K562 (cell line): ENCODE measurements around the gene TMEM132D. TPM values are rescaled to one million over a fixed set of nuclear protein-coding genes. Genes with fewer than 3 reads are reported as not detected.

Experiments used
- ATAC-seq: fragments of 200-7000 bp; cut with Tn5 transposase; 3 replicates; pipeline ENCODE4 v1.9.1; 2020; ENCODE audit warnings: moderate library complexity
- BruUV-seq: library from RNA; stranded (reverse); fragments of 400-500 nt; replicated peaks from 2 replicates; lab custom pipeline; 2021; lab: Mats Ljungman, UMichigan
- CTCF ChIA-PET: fragments of 300-600 bp; formaldehyde crosslinking; extraction: SDS; loops from one replicate; lab custom pipeline; 2021; ENCODE audit warnings: low intra/inter-chr PET ratio; lab: Yijun Ruan, JAX
- POLR2A ChIA-PET: fragments of 300-600, 350-650 bp; sonication (Branson Sonifier 250); formaldehyde crosslinking; extraction: SDS; loops from one replicate; lab custom pipeline; 2021; ENCODE audit warnings: antibody characterized with exemption, inconsistent platforms; lab: Yijun Ruan, JAX
- DNase-seq, 4 experiments: peaks; one replicate each; pipeline versions ENCODE4 v3.0.0 to v3.0.0-alpha.2; 2011 to 2018; ENCODE audit warnings: low spot score in 3 of 4, mixed read lengths in 3 of 4; ENCODE audit errors: extremely low read depth in 1 of 4
- FAIRE-seq: peaks from 2 replicates; lab custom pipeline; 2011; peaks lifted over from hg19 to GRCh38; lab: Jason Lieb, UNC
- H2AFZ ChIP-seq: 2 replicates; pipeline ENCODE4 v1.6.0; 2011; ENCODE audit warnings: low read depth, low read length, control low read depth, inconsistent platforms
- H3K27ac ChIP-seq: fragments of 200-600 bp; 3 replicates; pipeline ENCODE4 v1.8.0; 2011; ENCODE audit warnings: low read depth, mild to moderate bottlenecking, control low read depth, inconsistent platforms, low read length, moderate library complexity, mixed read lengths; ENCODE audit errors: extremely low read depth
- H3K27me3 ChIP-seq, 2 experiments: fragments of 300-600 bp in 1 of 2; 2 replicates in 1 of 2; 3 replicates in 1 of 2; pipeline versions ENCODE4 v1.6.0 to v1.8.0; 2011; ENCODE audit warnings: inconsistent platforms in 2 of 2, low read length in 2 of 2, mild to moderate bottlenecking in 1 of 2, mixed read lengths in 1 of 2, moderate library complexity in 1 of 2; ENCODE audit not compliant: control insufficient read depth in 2 of 2, insufficient read depth in 2 of 2
- H3K36me3 ChIP-seq: fragments of 300-600 bp; 3 replicates; pipeline ENCODE4 v1.8.0; 2011; ENCODE audit warnings: mild to moderate bottlenecking, low read length, inconsistent platforms; ENCODE audit not compliant: control insufficient read depth, insufficient read depth
- H3K4me1 ChIP-seq, 2 experiments: fragments of 200-600 bp in 1 of 2; replicated peaks in 1 of 2; 2 replicates in 1 of 2; 3 replicates in 1 of 2; pipeline versions ENCODE4 v1.5.1 to v1.8.0; 2011; ENCODE audit warnings: inconsistent platforms in 2 of 2, low read length in 2 of 2, mild to moderate bottlenecking in 1 of 2, mixed read lengths in 1 of 2, moderate library complexity in 1 of 2; ENCODE audit not compliant: control insufficient read depth in 2 of 2, insufficient read depth in 2 of 2
- H3K4me2 ChIP-seq: 2 replicates; pipeline ENCODE4 v1.6.1; 2011; ENCODE audit warnings: low read length, control low read depth, inconsistent platforms, mixed read lengths; ENCODE audit not compliant: insufficient read depth
- H3K4me3 ChIP-seq: fragments of 200-600 bp; sonication (generic), shearing (Covaris generic); 2 replicates; pipeline ENCODE4 v1.5.1; 2016; ENCODE audit warnings: control low read depth, inconsistent platforms
- H3K79me2 ChIP-seq: fragments of 200-600 bp; 3 replicates; pipeline ENCODE4 v1.8.0; 2011; ENCODE audit warnings: low read length, inconsistent platforms; ENCODE audit not compliant: control insufficient read depth, insufficient read depth
- H3K9ac ChIP-seq, 2 experiments: 2 replicates each; pipeline versions ENCODE4 v1.6.0 to v1.6.1; 2011; ENCODE audit warnings: low read depth in 2 of 2, low read length in 2 of 2, control low read depth in 1 of 2, inconsistent platforms in 1 of 2, mild to moderate bottlenecking in 1 of 2, mixed read lengths in 1 of 2; ENCODE audit not compliant: insufficient read depth in 1 of 2
- H3K9me1 ChIP-seq: one replicate; pipeline ENCODE4 v1.6.0; 2011; ENCODE audit warnings: inconsistent platforms, mild to moderate bottlenecking, low read length, moderate library complexity; ENCODE audit not compliant: control insufficient read depth, insufficient read depth
- H3K9me3 ChIP-seq: replicated peaks from 2 replicates; pipeline ENCODE4 v1.5.1; 2011; ENCODE audit warnings: low read depth, low read length, inconsistent platforms; ENCODE audit not compliant: control insufficient read depth, insufficient read depth
- H4K20me1 ChIP-seq: replicated peaks from 2 replicates; pipeline ENCODE4 v1.6.1; 2011; ENCODE audit warnings: low read length, inconsistent platforms, mixed read lengths; ENCODE audit not compliant: control insufficient read depth, insufficient read depth
- HDAC2 ChIP-seq: fragments of 450-650 bp; IDR thresholded peaks from 2 replicates; pipeline ENCODE4 v1.6.1; 2016; ENCODE audit warnings: mild to moderate bottlenecking
- KLF16 ChIP-seq: IDR thresholded peaks from 2 replicates; pipeline ENCODE4 v1.6.1; 2016; ENCODE audit warnings: antibody characterized with exemption
- NKRF ChIP-seq: fragments of 450-650 bp; IDR thresholded peaks from 2 replicates; pipeline ENCODE4 v1.6.1; 2016; ENCODE audit warnings: borderline replicate concordance
- ZNF79 ChIP-seq: fragments of 250-450 bp; sonication (Bioruptor Pico); IDR thresholded peaks from 2 replicates; pipeline ENCODE4 v1.4.0; 2020; ENCODE audit warnings: low read depth, mild to moderate bottlenecking, moderate library complexity
- WGBS: fragments of 100-300 bp; shearing (Covaris generic); methylation state at CpG from one replicate; pipeline ENCODE4 v1.1.6; 2016; ENCODE audit warnings: low coverage, mixed read lengths; ENCODE audit not compliant: insufficient coverage; ENCODE audit errors: missing lambda C conversion rate; 5-methylcytosine and 5-hydroxymethylcytosine counted together
- in situ Hi-C: fragments of 300-500 bp; cut with MboI; formaldehyde crosslinking; loops from 4 replicates; pipeline ENCODE4 v1.15.0; 2018; ENCODE audit warnings: inconsistent platforms, mixed read lengths
- intact Hi-C: fragments of 100-400 bp; cut with micrococcal nuclease; formaldehyde crosslinking; loops from 2 replicates; pipeline ENCODE4 v1.14.2; 2022
- polyA plus RNA-seq, 8 experiments: library from polyadenylated mRNA; depleted of rRNA in 4 of 8; stranded (reverse) in 5 of 8; unstranded in 3 of 8; fragments of >200 nt; fragmentation: Nextera tagmentation in 2 of 8; fragmentation: Illumina TruSeq in 1 of 8; extraction: Ambion mirVana in 2 of 8; extraction: Trizol in 1 of 8; gene quantifications; 2 replicates each; pipeline versions ENCODE4 v1.2.1 to v1.2.3, GENCODE V29; 2011 to 2014; ENCODE audit warnings: inconsistent platforms in 1 of 8, missing spikeins in 1 of 8
- total RNA-seq, 7 experiments: library from RNA; depleted of rRNA in 6 of 7; stranded (reverse); fragments of >200 nt in 6 of 7; fragmentation: Illumina TruSeq in 2 of 7; extraction: Trizol in 2 of 7; gene quantifications; 2 replicates each; pipeline versions ENCODE4 v1.2.1 to v1.2.3, GENCODE V29; 2011 to 2021; ENCODE audit warnings: low replicate concordance in 1 of 7

TMEM132D gene
- total and polyA plus RNA-seq, 9 of the 15 experiments (the other 6 are each of a cell fraction or from before 2014, with no cell fraction given), result not detected

DNA sequence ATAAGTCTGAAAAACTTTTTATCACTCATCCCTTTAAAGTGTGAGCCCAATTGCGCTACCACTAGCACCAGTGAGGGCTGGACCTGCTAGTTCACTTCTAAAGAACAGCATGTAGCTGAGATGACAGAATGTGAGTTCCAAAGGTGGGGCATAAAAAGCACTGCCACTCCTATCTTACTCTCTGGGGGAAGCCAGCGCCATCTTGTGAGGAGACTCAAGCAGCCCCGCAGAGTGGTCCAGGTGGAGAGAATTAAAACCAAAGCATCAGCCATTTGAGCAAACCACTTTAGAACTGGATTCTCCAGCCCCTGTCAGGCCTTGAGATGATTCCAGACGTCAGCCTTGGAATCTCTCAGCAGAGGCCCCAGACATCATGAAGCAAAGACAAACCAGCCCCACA is 39.9 kb downstream of the TMEM132D start (continued):
- TF ChIP-seq ZNF79, result no peak
- TF ChIP-seq NKRF, result no peak

- no peaks in the 10 kb centered on the region for H3K9me1 ChIP-seq
- no peaks in the 10 kb centered on the region for H3K27me3 ChIP-seq
- no peak overlapping the region for H3K4me2 ChIP-seq
- ChIA-PET CTCF (no interaction called here), POLR2A (no interaction called here)
- H3K79me2 ChIP-seq, result no peaks in the 10 kb centered on the region
- H3K9ac ChIP-seq, result no peak overlapping the region
- no peak overlapping the region for H3K27ac ChIP-seq
- no peak for FAIRE-seq
- TF ChIP-seq KLF16 (no peak), HDAC2 (no peak)
- BruUV-seq, result no TSS peak
- ATAC-seq, result no peak
- intact Hi-C loops (no loop called here), in situ Hi-C loops (no loop called here)
- no peaks in the 10 kb centered on the region for H3K36me3 ChIP-seq
- no peak for DNase-seq
- no peaks in the 10 kb centered on the region for H3K4me1 ChIP-seq
- no peak overlapping the region for H3K4me3 ChIP-seq
- H2AFZ ChIP-seq, result no peak overlapping the region
- 4% methylated on average over 7 of the region's 7 CpGs for WGBS
- no peaks in the 10 kb centered on the region for H4K20me1 ChIP-seq
- no peaks in the 10 kb centered on the region for H3K9me3 ChIP-seq
Observed at GRCh38 chr12:129862561-129863175, 41.2 kb downstream of the TMEM132D start.
